Neural crest cell (in vitro differentiated cells): Measurements from ENCODE around the gene LSM5. TPM values are rescaled to one million over a fixed set of nuclear protein-coding genes. Genes with fewer than 3 reads are reported as not detected.

ENCODE experiments used
- DNase-seq: peaks from one replicate; pipeline ENCODE4 v3.0.0; 2021; ENCODE audit warnings: low read depth, mixed read lengths, low spot score
- H3K27ac Mint-ChIP-seq: one replicate; pipeline ENCODE4 v1.8.0; 2021; ENCODE audit warnings: mild to moderate bottlenecking, mixed read lengths; ENCODE audit not compliant: unreplicated experiment
- H3K27me3 Mint-ChIP-seq: 2 replicates; pipeline ENCODE4 v1.8.0; 2021; ENCODE audit warnings: low read depth, mild to moderate bottlenecking, mixed read lengths
- H3K36me3 Mint-ChIP-seq: 2 replicates; pipeline ENCODE4 v1.8.0; 2021; ENCODE audit warnings: low read depth, mild to moderate bottlenecking, mixed read lengths
- H3K4me1 Mint-ChIP-seq: 2 replicates; pipeline ENCODE4 v1.8.0; 2021; ENCODE audit warnings: mixed read lengths
- H3K4me3 Mint-ChIP-seq: one replicate; pipeline ENCODE4 v1.8.0; 2021; ENCODE audit warnings: mild to moderate bottlenecking, mixed read lengths
- H3K9me3 Mint-ChIP-seq: 2 replicates; pipeline ENCODE4 v1.8.0; 2021; ENCODE audit warnings: mixed read lengths
- total RNA-seq: library from RNA; stranded (reverse); gene quantifications from 2 replicates; pipeline ENCODE4 v1.2.1, GENCODE V29; 2021
- TF ChIP-seq, protein P1 (sequence below): fragments of 200-600 bp; sonication (generic); conservative IDR thresholded peaks from 2 replicates; pipeline ENCODE4 v1.5.0; 2021; ENCODE audit warnings: antibody characterized with exemption, mild to moderate bottlenecking

Gene LSM5
- total RNA-seq, 1 donor from 2014 or later = 89.0 TPM

DNA sequence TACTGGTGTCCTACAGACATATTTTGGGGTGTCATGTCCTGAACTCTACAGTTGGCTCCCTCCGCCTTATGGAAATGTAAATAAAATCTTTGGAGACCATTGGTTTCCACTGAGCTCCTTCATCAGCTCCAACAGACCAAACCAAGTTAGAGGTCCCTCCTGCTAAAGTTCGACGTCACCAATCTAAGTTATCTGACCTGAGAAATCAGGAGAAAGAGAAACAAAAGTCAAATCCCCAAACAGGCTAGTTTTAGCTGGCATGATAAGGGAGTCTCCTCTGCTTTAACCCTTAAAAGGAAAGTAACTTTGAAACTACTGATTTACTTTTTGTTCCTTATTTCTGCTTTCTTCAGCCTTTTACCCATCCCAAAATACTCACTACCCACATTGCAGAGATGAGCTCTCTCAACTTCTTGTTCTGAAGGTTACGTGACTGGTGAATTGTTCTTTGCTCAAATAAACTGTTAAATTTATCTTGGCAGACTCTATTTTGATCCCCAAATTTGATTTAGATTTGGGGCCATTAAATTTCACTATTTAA is 45.1 kb upstream of the LSM5 start:
- peaks cover 3% of the 10 kb centered on the region for H3K36me3 Mint-ChIP-seq
- H3K27ac Mint-ChIP-seq = no peak overlapping the region
- TF ChIP-seq, protein P1, sequence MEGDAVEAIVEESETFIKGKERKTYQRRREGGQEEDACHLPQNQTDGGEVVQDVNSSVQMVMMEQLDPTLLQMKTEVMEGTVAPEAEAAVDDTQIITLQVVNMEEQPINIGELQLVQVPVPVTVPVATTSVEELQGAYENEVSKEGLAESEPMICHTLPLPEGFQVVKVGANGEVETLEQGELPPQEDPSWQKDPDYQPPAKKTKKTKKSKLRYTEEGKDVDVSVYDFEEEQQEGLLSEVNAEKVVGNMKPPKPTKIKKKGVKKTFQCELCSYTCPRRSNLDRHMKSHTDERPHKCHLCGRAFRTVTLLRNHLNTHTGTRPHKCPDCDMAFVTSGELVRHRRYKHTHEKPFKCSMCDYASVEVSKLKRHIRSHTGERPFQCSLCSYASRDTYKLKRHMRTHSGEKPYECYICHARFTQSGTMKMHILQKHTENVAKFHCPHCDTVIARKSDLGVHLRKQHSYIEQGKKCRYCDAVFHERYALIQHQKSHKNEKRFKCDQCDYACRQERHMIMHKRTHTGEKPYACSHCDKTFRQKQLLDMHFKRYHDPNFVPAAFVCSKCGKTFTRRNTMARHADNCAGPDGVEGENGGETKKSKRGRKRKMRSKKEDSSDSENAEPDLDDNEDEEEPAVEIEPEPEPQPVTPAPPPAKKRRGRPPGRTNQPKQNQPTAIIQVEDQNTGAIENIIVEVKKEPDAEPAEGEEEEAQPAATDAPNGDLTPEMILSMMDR = no peak
- H3K4me1 Mint-ChIP-seq = no peaks in the 10 kb centered on the region
- DNase-seq = no peak
- no peaks in the 10 kb centered on the region for H3K9me3 Mint-ChIP-seq
- H3K27me3 Mint-ChIP-seq = no peaks in the 10 kb centered on the region
- no peak overlapping the region for H3K4me3 Mint-ChIP-seq

DNA sequence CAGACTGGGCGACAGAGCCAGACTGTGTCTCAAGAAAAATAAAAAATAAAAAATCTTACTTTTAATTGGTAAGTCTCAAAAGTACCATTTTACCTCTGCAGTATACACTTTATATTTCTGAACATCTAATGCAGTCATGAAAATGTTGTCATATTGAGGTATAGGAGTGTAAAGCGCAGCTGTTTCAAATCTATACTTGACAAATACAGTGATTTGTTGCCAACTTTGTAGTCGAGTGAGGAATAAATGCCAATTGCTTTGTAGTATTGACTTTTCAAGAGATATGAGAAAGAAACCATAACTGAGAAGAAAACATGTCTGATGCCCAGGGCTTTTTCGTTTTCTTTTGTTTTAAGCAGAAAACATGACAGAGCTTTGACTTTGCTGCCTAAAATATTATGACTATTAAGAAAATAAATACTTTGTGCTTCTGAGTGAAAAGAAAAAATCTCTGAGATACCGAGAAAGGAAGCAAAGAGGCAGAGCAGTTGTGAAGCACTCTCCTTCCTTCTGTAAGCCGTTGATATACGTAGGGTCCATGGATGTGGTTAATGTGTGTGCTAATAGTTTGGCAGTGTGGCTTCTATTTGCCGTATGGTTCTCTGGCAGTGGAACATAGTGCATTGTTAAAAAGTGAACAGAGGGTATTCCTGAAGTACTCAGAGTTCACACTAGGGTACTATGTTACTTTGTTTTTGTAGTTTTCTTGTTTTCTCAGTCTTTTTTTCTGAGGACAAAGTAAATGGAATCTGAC is 43.3 kb upstream of the LSM5 start:
- H3K27ac Mint-ChIP-seq = no peak overlapping the region
- H3K4me1 Mint-ChIP-seq = no peaks in the 10 kb centered on the region
- H3K27me3 Mint-ChIP-seq = no peaks in the 10 kb centered on the region
- no peaks in the 10 kb centered on the region for H3K36me3 Mint-ChIP-seq
- H3K9me3 Mint-ChIP-seq = no peaks in the 10 kb centered on the region
- no peak overlapping the region for H3K4me3 Mint-ChIP-seq
- TF ChIP-seq, protein P1 = no peak
- DNase-seq = no peak

DNA sequence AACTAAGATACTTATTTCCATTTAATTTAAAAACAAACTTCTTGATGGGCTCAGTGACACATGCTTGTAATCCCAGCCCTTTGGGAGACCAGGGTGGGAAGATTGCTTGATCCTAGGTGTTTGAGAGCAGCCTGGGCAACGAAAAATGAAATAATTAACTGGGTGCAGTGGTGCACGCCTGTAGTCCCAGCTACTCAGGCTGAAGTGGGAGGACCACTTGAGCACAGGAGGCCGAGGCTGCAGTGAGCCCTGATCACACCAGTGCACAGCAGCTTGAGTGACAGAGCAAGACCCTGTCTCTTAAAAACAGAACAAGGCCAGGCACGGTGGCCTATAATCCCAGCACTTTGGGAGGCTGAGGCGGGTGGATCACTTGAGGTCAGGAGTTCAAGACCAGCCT is 42.5 kb upstream of the LSM5 start:
- Mint-ChIP-seq H3K27ac (no peak overlapping the region), H3K9me3 (no peaks in the 10 kb centered on the region), H3K36me3 (peaks cover 5% of the 10 kb centered on the region), H3K4me1 (no peaks in the 10 kb centered on the region), H3K4me3 (no peak overlapping the region), H3K27me3 (no peaks in the 10 kb centered on the region)
- DNase-seq = no peak
- TF ChIP-seq, protein P1 = no peak

DNA sequence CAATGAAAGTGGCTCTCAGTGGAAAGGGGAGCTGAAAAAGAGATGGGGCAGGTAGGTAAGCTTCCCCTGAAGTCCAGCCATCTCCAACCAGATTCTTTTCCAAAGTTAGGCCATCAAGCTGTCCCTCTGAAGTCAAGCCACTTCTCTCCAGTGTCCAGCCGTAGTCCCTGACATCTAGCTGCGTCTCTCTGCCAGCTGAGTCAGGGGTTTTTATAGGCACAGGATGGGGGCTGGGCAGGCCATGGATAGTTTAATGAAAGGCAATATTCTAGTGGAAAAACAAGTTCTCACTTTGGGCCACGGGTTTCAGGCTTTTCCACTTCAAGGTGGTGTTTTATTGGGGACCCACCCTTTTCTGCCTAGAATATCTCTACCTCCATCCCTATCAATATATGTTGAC is 41.9 kb upstream of the LSM5 start:
- Mint-ChIP-seq H3K4me3 (no peak overlapping the region), H3K36me3 (peaks cover 5% of the 10 kb centered on the region), H3K4me1 (no peaks in the 10 kb centered on the region), H3K27me3 (no peaks in the 10 kb centered on the region), H3K27ac (no peak overlapping the region), H3K9me3 (no peaks in the 10 kb centered on the region)
- no peak for DNase-seq
- TF ChIP-seq, protein P1 = no peak

DNA sequence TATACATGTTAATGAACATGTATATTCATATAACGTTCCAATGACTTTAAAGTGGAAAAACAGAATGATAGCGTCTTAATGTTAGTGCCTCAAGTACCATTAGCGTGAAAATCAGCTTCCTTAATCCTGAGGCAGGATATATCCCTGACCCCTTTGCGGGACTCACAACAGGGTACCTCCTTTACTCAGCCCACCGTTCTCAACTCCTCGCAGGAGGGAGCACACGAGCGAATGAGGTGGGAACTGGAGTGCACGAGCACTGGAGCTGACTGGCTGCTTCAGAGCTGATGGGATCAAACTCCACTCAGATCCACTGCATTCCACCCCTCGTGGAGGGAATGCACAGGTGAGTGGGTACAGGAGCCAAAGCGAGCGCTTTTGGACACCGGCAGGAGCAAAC is 41.2 kb upstream of the LSM5 start:
- Mint-ChIP-seq H3K27me3 (no peaks in the 10 kb centered on the region), H3K27ac (no peak overlapping the region), H3K4me3 (no peak overlapping the region), H3K4me1 (no peaks in the 10 kb centered on the region), H3K9me3 (no peaks in the 10 kb centered on the region), H3K36me3 (peaks cover 5% of the 10 kb centered on the region)
- DNase-seq = no peak
- TF ChIP-seq, protein P1 = no peak
